GM18499 (cell line): Measurements from ENCODE around the gene COL26A1.
A peak's percentile ranks its signal among the peaks of the same experiment; 100 is the strongest.
"Not testable (repeated sequence)": the region's sequence is repeated elsewhere in the genome, so short reads cannot be mapped to it uniquely, and the experiment has no call there.

ENCODE experiments used
- ATAC-seq: cut with Tn5 transposase; IDR thresholded peaks from one replicate; pipeline ENCODE4 v1.9.1; 2021; ENCODE audit warnings: moderate number of reproducible peaks; ENCODE audit not compliant: insufficient read depth, unreplicated experiment

The COL26A1 gene

GRCh38 chr7:101362334-101363195, at the start of gene COL26A1:
Gene COL26A1, plus strand, starts transcription at chr7:101362875. Its CDS starts 158 bp downstream, at chr7:101363033.
- no peak for ATAC-seq

- ATAC-seq: no peak
These were observed 47.3 kb upstream of the COL26A1 start for GRCh38 chr7:101315336-101315735.

GRCh38 chr7:101319401-101319800, 43.3 kb upstream of the COL26A1 start:
- no peak for ATAC-seq

GRCh38 chr7:101321491-101322401, 40.9 kb upstream of the COL26A1 start, which contains the start of gene IFT22:
Gene IFT22, minus strand, starts transcription at chr7:101321812. Its CDS starts 103 bp downstream, at chr7:101321709.
- ATAC-seq: peak; percentile 42

GRCh38 chr7:101328159-101328558, 34.5 kb upstream of the COL26A1 start:
- ATAC-seq: no peak

- ATAC-seq: no peak
These were observed 32.6 kb upstream of the COL26A1 start for GRCh38 chr7:101330011-101330484.

- no peak for ATAC-seq
These were observed 30.6 kb upstream of the COL26A1 start for GRCh38 chr7:101332026-101332425.

- no peak for ATAC-seq
These were observed 28.8 kb upstream of the COL26A1 start for GRCh38 chr7:101333912-101334311.

- no peak for ATAC-seq
These were observed 22.3 kb upstream of the COL26A1 start for GRCh38 chr7:101340379-101340778.

- no peak for ATAC-seq
These were observed 19.8 kb upstream of the COL26A1 start for GRCh38 chr7:101342892-101343291.

GRCh38 chr7:101347477-101347876, 15.2 kb upstream of the COL26A1 start:
- ATAC-seq: no peak

GRCh38 chr7:101348456-101349067, 14.1 kb upstream of the COL26A1 start:
- not testable (repeated sequence) for ATAC-seq

GRCh38 chr7:101349300-101349699, 13.4 kb upstream of the COL26A1 start:
- ATAC-seq: not testable (repeated sequence)

- ATAC-seq: no peak
These were observed 9.8 kb upstream of the COL26A1 start for GRCh38 chr7:101352920-101353308.

GRCh38 chr7:101357433-101357832, 5.2 kb upstream of the COL26A1 start:
- no peak for ATAC-seq

GRCh38 chr7:101363196-101363733, 590 bp downstream of the COL26A1 start:
- no peak for ATAC-seq

GRCh38 chr7:101363734-101364374, 1.2 kb downstream of the COL26A1 start:
- ATAC-seq: no peak

- no peak for ATAC-seq
These were observed 3.3 kb downstream of the COL26A1 start for GRCh38 chr7:101365956-101366355.

- ATAC-seq: no peak
These were observed 5.0 kb downstream of the COL26A1 start for GRCh38 chr7:101367676-101368075.
